WERI-Rb-1 (cell line): ENCODE results near the gene NCOA7.

Experiments
- DNase-seq: peaks from one replicate; pipeline ENCODE4 v3.0.0-alpha.2; 2020
- H3K27ac ChIP-seq: fragments of 250-450 bp; sonication (Bioruptor Pico); 2 replicates; pipeline ENCODE4 v1.5.1; 2020; ENCODE audit warnings: mild to moderate bottlenecking, moderate library complexity
- H3K27me3 ChIP-seq: fragments of 250-450 bp; sonication (Bioruptor Pico); 2 replicates; pipeline ENCODE4 v1.5.1; 2021; ENCODE audit warnings: mild to moderate bottlenecking, low read depth, moderate library complexity; ENCODE audit not compliant: insufficient read depth, severe bottlenecking
- H3K36me3 ChIP-seq: fragments of 250-450 bp; sonication (Bioruptor Pico); 2 replicates; pipeline ENCODE4 v1.5.1; 2020; ENCODE audit warnings: mild to moderate bottlenecking, moderate library complexity
- H3K4me3 ChIP-seq: 2 replicates; pipeline ENCODE4 v1.5.1; 2011; ENCODE audit warnings: low read depth, mild to moderate bottlenecking, control low read depth, low read length
- H3K9me3 ChIP-seq: fragments of 250-450 bp; sonication (Bioruptor Pico); 2 replicates; pipeline ENCODE4 v1.5.1; 2021; ENCODE audit warnings: mild to moderate bottlenecking, moderate library complexity; ENCODE audit not compliant: severe bottlenecking
- TF ChIP-seq, protein P1 (sequence below): IDR thresholded peaks from 2 replicates; pipeline ENCODE4 v1.5.1; 2011; ENCODE audit warnings: low read depth, mild to moderate bottlenecking, control low read depth, inconsistent platforms, low read length

Gene NCOA7

DNA sequence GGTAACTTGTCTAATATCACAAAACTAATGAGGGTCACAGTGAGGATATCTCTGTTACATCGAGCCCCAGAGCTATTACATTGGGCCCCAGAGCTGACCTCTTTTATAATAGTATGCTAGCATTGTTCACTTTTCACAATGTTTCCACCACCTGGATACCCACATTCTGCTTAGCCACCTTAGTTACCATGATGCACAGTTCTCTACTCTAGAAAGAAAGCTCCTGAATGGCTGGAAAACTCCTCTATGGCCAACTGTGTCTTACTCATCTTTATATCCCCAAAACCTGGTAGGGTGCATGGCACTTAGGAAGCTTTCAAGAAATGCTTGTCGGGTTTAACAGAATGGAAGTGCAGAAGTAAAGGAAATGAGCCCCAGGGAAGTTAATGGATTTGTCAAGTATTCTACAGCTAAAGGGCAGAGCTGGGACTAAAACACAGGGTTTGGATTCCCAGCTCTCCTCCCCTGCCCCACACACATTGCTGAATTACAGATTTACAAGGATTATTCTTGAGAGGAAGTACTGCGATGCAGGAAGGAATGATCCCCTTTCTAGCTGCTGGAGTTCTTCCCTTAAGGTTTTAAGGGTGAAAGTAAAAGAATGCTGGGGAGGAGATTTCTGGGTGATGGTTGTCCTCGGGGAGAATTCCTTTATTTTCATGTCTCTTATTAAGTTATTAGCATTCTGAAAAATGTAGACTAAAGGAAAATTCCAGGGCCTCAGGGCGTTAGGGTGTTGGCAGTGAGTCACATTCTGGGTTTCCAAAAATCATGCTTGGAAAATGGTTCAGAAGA is 149.7 kb downstream of the NCOA7 start:
- DNase-seq, result no peak
- Histone ChIP-seq H3K36me3 (no peaks in the 10 kb centered on the region), H3K27ac (no peak overlapping the region), H3K27me3 (no peaks in the 10 kb centered on the region), H3K4me3 (no peak overlapping the region), H3K9me3 (no peaks in the 10 kb centered on the region)
- TF ChIP-seq, protein P1, sequence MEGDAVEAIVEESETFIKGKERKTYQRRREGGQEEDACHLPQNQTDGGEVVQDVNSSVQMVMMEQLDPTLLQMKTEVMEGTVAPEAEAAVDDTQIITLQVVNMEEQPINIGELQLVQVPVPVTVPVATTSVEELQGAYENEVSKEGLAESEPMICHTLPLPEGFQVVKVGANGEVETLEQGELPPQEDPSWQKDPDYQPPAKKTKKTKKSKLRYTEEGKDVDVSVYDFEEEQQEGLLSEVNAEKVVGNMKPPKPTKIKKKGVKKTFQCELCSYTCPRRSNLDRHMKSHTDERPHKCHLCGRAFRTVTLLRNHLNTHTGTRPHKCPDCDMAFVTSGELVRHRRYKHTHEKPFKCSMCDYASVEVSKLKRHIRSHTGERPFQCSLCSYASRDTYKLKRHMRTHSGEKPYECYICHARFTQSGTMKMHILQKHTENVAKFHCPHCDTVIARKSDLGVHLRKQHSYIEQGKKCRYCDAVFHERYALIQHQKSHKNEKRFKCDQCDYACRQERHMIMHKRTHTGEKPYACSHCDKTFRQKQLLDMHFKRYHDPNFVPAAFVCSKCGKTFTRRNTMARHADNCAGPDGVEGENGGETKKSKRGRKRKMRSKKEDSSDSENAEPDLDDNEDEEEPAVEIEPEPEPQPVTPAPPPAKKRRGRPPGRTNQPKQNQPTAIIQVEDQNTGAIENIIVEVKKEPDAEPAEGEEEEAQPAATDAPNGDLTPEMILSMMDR, result no peak

GRCh38 chr6:125942672-125943527 is 152.1 kb downstream of the NCOA7 start:
- no peak overlapping the region for H3K27ac ChIP-seq
- H3K27me3 ChIP-seq, result no peaks in the 10 kb centered on the region
- no peak for DNase-seq
- no peaks in the 10 kb centered on the region for H3K36me3 ChIP-seq
- no peak overlapping the region for H3K4me3 ChIP-seq
- TF ChIP-seq, protein P1, result no peak
- no peaks in the 10 kb centered on the region for H3K9me3 ChIP-seq

DNA sequence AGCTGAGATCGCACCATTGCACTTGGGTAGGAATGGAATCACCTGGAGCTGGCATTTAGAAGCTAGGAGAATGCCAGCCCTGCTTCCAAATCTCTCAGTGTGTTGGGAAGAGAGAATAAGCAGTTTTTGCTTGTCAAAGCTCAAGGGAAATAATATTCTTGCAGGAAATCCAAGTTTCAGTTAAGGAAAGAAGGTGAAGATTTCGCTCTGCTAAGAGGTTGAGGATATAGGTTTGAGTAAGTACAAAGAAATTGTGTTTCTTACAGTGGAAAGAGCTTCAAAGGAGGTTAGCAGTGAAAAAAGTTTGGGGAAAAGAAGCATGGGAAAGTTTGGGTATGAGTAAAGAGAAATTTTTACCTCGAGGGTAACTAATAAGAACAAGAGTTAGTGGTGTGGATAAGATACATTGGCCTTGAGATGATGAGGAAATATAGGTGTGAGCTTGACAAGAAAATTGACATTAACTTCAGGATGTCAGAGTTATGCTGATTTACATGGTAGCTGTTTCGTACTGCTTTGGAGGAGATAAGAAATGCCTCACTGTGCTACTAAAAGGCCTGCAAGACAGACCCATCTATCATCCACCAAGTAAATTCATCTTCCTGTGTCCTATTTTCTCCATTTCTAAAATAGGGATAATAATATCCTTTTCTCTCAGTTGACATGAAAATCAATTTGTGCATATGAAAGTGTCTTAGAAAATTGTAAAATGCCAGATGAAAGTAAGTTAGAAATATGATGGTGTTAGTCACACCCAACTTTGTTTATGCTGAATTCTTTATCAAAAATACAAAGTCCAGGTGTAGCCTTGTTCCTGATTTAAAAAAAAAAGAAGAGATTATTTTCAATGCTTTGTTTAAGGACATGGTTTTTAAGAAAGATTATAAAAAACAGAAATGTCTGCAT is 153.0 kb downstream of the NCOA7 start:
- Histone ChIP-seq H3K27ac (no peak overlapping the region), H3K9me3 (no peaks in the 10 kb centered on the region), H3K27me3 (no peaks in the 10 kb centered on the region), H3K4me3 (no peak overlapping the region), H3K36me3 (no peaks in the 10 kb centered on the region)
- TF ChIP-seq, protein P1, result no peak
- DNase-seq, result no peak

DNA sequence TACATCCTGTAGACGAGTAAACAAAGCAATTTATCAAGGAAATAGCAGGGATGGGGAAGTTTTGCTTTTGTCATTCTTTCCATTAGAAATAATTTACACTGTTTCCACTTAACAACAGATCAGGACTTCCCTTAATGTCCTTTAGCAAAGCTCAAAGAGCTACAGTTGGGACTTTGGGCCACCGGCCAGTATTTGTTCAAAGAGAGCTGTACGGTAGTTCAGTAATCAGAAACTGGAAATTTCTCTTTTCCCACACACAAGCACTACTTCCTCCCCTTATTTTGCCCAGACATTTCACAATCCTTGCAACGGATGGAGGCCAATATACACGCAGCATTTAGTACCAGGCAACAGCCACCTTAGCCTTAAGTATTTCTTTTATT is 153.7 kb downstream of the NCOA7 start:
- Histone ChIP-seq H3K27ac (no peak overlapping the region), H3K27me3 (no peaks in the 10 kb centered on the region), H3K36me3 (no peaks in the 10 kb centered on the region), H3K4me3 (no peak overlapping the region), H3K9me3 (no peaks in the 10 kb centered on the region)
- TF ChIP-seq, protein P1, result no peak
- DNase-seq, result no peak

DNA sequence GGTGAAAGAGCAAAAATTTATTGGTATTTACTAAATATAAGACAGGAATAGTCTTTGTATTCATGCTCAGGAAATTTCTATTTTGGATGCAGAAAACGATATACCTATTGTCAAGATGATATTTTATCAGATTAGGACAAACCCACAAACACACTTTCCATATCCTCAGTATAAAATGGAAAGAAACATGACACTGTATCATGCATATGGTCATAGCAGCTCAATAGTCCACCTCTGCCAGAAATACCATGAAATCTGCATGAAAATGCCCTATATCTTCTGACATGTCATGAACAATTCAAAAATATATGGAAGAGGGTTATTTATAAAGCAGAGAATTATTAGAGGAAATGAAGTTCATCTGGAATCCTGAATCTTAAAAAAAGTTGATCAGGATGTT is 154.1 kb downstream of the NCOA7 start:
- Histone ChIP-seq H3K36me3 (no peaks in the 10 kb centered on the region), H3K9me3 (no peaks in the 10 kb centered on the region), H3K27me3 (no peaks in the 10 kb centered on the region), H3K4me3 (no peak overlapping the region), H3K27ac (no peak overlapping the region)
- no peak for DNase-seq
- TF ChIP-seq, protein P1, result no peak
